T-cell (primary cell): ENCODE results near the gene ARL6IP6. TPM values are rescaled to one million over a fixed set of nuclear protein-coding genes. Genes with fewer than 3 reads are reported as not detected.

Source experiments
- ATAC-seq, 4 experiments: fragments of 200-7000 bp in 3 of 4; fragments of 150-1000 bp in 1 of 4; cut with Tn5 transposase; replicated peaks in 1 of 4; 1 replicate in 3 of 4; 2 replicates in 1 of 4; pipeline ENCODE4 v1.10.0; 2021; ENCODE audit warnings: moderate library complexity in 3 of 4, mild to moderate bottlenecking in 2 of 4, moderate number of reproducible peaks in 1 of 4
- CTCF ChIA-PET, 2 donors: fragments of 300-600 bp; sonication (Branson Sonifier 250); formaldehyde crosslinking; loops; one replicate each; lab custom pipeline; 2022; ENCODE audit warnings: antibody characterized with exemption in 2 of 2; lab: Charles Lee
- POLR2A ChIA-PET, 2 donors: fragments of 300-600 bp; sonication (Branson Sonifier 250); formaldehyde crosslinking; loops; one replicate each; lab custom pipeline; 2022; ENCODE audit warnings: antibody characterized with exemption in 2 of 2; lab: Charles Lee
- DNase-seq, 35 experiments: peaks; one replicate each; pipeline versions ENCODE4 v3.0.0 to v3.0.0-alpha.2; 2013 to 2023
- H3K27ac ChIP-seq: one replicate; pipeline ENCODE4 v1.5.1; 2013; ENCODE audit warnings: low read length
- H3K27me3 ChIP-seq, 2 experiments: replicated peaks in 1 of 2; 1 replicate in 1 of 2; 2 replicates in 1 of 2; pipeline versions ENCODE4 v1.6.1 to v1.7.0; 2013; ENCODE audit warnings: low read length in 1 of 2, mixed read lengths in 1 of 2; ENCODE audit not compliant: control insufficient read depth in 2 of 2, insufficient read depth in 2 of 2; ENCODE audit errors: extremely low read depth in 1 of 2
- H3K36me3 ChIP-seq, 2 donors: 1 replicate in 1 of 2; 2 replicates in 1 of 2; pipeline versions ENCODE4 v1.6.1 to v1.7.0; 2013; ENCODE audit warnings: low read length in 1 of 2; ENCODE audit not compliant: control insufficient read depth in 2 of 2, insufficient read depth in 1 of 2; ENCODE audit errors: extremely low read depth in 1 of 2
- H3K4me1 ChIP-seq, 2 experiments: 1 replicate in 1 of 2; 2 replicates in 1 of 2; pipeline versions ENCODE4 v1.6.1 to v1.7.0; 2013; ENCODE audit warnings: low read length in 2 of 2, mixed read lengths in 1 of 2; ENCODE audit not compliant: insufficient read depth in 2 of 2, control insufficient read depth in 1 of 2; ENCODE audit errors: extremely low read depth in 1 of 2
- H3K4me3 ChIP-seq, 2 donors: 1 replicate in 1 of 2; 2 replicates in 1 of 2; pipeline versions ENCODE4 v1.5.1 to v1.7.0; 2013; ENCODE audit warnings: mild to moderate bottlenecking in 2 of 2, low read length in 1 of 2, moderate library complexity in 1 of 2; ENCODE audit not compliant: control insufficient read depth in 1 of 2; ENCODE audit errors: extremely low read depth in 1 of 2
- H3K9me3 ChIP-seq: 2 replicates; pipeline ENCODE4 v1.7.0; 2013
- H3K27ac Mint-ChIP-seq, 2 donors: one replicate each; pipeline ENCODE4 v1.8.0; 2020 to 2021; ENCODE audit warnings: mild to moderate bottlenecking in 2 of 2, mixed read lengths in 2 of 2
- H3K27me3 Mint-ChIP-seq, 2 donors: one replicate each; pipeline ENCODE4 v1.8.0; 2021 to 2022; ENCODE audit warnings: mixed read lengths in 2 of 2
- H3K36me3 Mint-ChIP-seq: one replicate; pipeline ENCODE4 v1.8.0; 2021; ENCODE audit warnings: mixed read lengths
- H3K4me1 Mint-ChIP-seq, 3 donors: one replicate each; pipeline ENCODE4 v1.8.0; 2020 to 2022; ENCODE audit warnings: mixed read lengths in 3 of 3, mild to moderate bottlenecking in 1 of 3
- H3K4me3 Mint-ChIP-seq, 3 donors: one replicate each; pipeline ENCODE4 v1.8.0; 2020 to 2022; ENCODE audit warnings: mild to moderate bottlenecking in 3 of 3, mixed read lengths in 3 of 3, moderate library complexity in 3 of 3
- H3K9me3 Mint-ChIP-seq, 3 donors: one replicate each; pipeline ENCODE4 v1.8.0; 2020 to 2022; ENCODE audit warnings: mixed read lengths in 3 of 3
- WGBS: methylation state at CpG from one replicate; pipeline ENCODE4 v1.1.5; 2013; ENCODE audit warnings: missing lambda C conversion rate; ENCODE audit not compliant: insufficient coverage; 5-methylcytosine and 5-hydroxymethylcytosine counted together
- total RNA-seq, 35 experiments: library from RNA in 6 of 35; stranded (reverse) in 6 of 35; fragments of 120-200 nt in 1 of 35; gene quantifications; one replicate each; pipeline versions ENCODE4 v1.2.1 to v1.2.4 and lab custom pipeline; 2013 to 2026

Gene ARL6IP6
- total RNA-seq, 5 donors from 2014 or later (not counting 1 experiment from before 2014, with no cell fraction given) = 13.2 to 17.6 (median 15.7) TPM

GRCh38 chr2:152686321-152686720 is 32.1 kb upstream of the ARL6IP6 start:
- peaks cover 43 to 55% (median 54%) of the 10 kb centered on the region in 3 donors for H3K4me1 Mint-ChIP-seq
- no peak overlapping the region for H3K4me3 ChIP-seq
- H3K9me3 ChIP-seq = no peaks in the 10 kb centered on the region
- ChIA-PET CTCF (interaction anchor here (0.7 to 0.9 kb wide), 2 partner anchors 30 to 61 kb away, joined by 3 read pairs; no protein-coding TSS in a partner anchor), POLR2A (interaction anchor here in 1 of 2 donors (0.6 to 0.7 kb wide), 2 partner anchors 14 to 1276 kb away, joined by 3 to 4 read pairs; no protein-coding TSS in a partner anchor)
- H3K9me3 Mint-ChIP-seq = no peaks in the 10 kb centered on the region
- H3K27me3 Mint-ChIP-seq = no peaks in the 10 kb centered on the region
- peaks cover 4 to 8% of the 10 kb centered on the region in 2 donors for H3K36me3 ChIP-seq
- no peak overlapping the region for H3K4me3 Mint-ChIP-seq
- ATAC-seq = no peak
- no peaks in the 10 kb centered on the region for H3K4me1 ChIP-seq
- no peak overlapping the region for H3K27ac Mint-ChIP-seq
- peaks cover 28% of the 10 kb centered on the region for H3K36me3 Mint-ChIP-seq
- H3K27me3 ChIP-seq = no peaks in the 10 kb centered on the region
- no peak for DNase-seq
- H3K27ac ChIP-seq = no peak overlapping the region

DNA sequence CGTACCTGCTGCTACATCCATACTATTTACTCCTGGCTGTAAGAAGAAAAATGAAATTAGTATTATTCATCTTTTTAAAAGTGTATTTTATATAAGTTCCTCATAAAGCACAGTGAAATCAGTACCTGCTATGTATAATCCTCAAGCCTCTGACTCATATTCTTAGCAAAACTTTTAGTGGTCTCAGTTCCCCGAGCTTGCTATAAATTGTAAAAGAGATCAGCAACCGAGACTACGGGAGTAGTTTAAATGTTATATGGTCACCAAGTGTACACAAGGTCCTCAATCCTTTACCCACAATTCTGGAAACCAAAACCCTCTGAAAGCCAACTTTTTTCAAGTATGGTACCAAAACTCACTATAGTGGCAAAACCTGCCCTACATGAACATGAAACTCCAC is 25.4 kb upstream of the ARL6IP6 start:
- ChIA-PET POLR2A (interaction anchor here in 1 of 2 donors (0.6 kb wide), 1 partner anchor 29 kb away, joined by 4 read pairs; no protein-coding TSS in a partner anchor), CTCF (interaction anchor here (0.9 to 1.6 kb wide), 2 partner anchors 20 to 24 kb away, joined by 4 to 9 read pairs; partner anchors contain the start of gene PRPF40A (in 1 of the 2))
- Histone ChIP-seq H3K27me3 (no peaks in the 10 kb centered on the region), H3K9me3 (no peaks in the 10 kb centered on the region), H3K27ac (peak overlapping the region; percentile 52), H3K4me1 (peaks cover 2 to 4% of the 10 kb centered on the region in 2 experiments), H3K4me3 (no peak overlapping the region), H3K36me3 (peaks cover 0 to 19% of the 10 kb centered on the region in 2 donors)
- Mint-ChIP-seq H3K4me3 (no peak overlapping the region), H3K36me3 (peaks cover 21% of the 10 kb centered on the region), H3K27ac (peak overlapping the region in 1 of 2 donors; percentile 96), H3K27me3 (no peaks in the 10 kb centered on the region), H3K9me3 (no peaks in the 10 kb centered on the region), H3K4me1 (peaks cover 35 to 52% (median 50%) of the 10 kb centered on the region in 3 donors)
- ATAC-seq (no peak), DNase-seq (no peak)
- WGBS = no CpG with 5 or more reads among the region's 4 CpGs

DNA sequence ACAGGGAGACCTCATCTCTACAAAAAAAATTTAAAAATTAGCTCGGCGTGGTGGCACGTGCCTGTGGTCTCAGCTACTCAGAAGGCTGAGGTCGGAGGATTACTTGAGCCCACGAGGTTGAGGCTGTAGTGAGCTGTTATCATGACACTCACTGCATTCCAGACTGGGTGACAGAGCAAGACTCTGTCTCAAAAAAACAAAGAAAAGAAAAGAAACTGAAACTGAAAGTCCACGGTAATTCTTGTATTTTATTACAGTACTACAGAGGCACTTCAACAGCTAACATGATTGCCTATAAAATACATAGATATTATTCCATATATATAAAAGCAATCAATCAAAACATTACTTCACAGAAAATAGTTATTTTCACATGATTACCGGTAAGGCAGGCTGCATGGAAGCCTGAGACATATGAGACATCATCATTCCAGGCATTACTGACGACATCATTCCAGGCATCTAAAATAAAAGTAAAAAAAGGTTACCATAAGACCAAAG is 24.2 kb upstream of the ARL6IP6 start:
- ChIA-PET CTCF (interaction anchor here (0.9 to 1.6 kb wide), 3 partner anchors 19 to 513 kb away, joined by 3 to 9 read pairs (median 4); partner anchors contain the start of gene PRPF40A (in 1 of the 2)), POLR2A (interaction anchor here in 1 of 2 donors (0.8 to 1.8 kb wide), 2 partner anchors 19 to 22 kb away, joined by 3 to 8 read pairs; partner anchors contain the start of gene PRPF40A)
- Mint-ChIP-seq H3K9me3 (no peaks in the 10 kb centered on the region), H3K4me1 (peaks cover 35 to 57% (median 50%) of the 10 kb centered on the region in 3 donors), H3K36me3 (peaks cover 19% of the 10 kb centered on the region), H3K27me3 (no peaks in the 10 kb centered on the region), H3K4me3 (peak overlapping the region; percentile 67 to 80 (median 76)), H3K27ac (peak overlapping the region; percentile 90 to 96)
- Histone ChIP-seq H3K4me3 (peak overlapping the region in 1 of 2 donors; percentile 20), H3K27ac (peak overlapping the region; percentile 52), H3K4me1 (peaks cover 2 to 4% of the 10 kb centered on the region in 2 experiments), H3K27me3 (no peaks in the 10 kb centered on the region), H3K9me3 (no peaks in the 10 kb centered on the region), H3K36me3 (peaks cover 0 to 19% of the 10 kb centered on the region in 2 donors)
- peak; percentile 62 to 74 (median 70) for ATAC-seq
- peak in 15 of 35 experiments; percentile 0 to 49 (median 10) for DNase-seq
- WGBS = 27% methylated on average over 3 of the region's 8 CpGs

DNA sequence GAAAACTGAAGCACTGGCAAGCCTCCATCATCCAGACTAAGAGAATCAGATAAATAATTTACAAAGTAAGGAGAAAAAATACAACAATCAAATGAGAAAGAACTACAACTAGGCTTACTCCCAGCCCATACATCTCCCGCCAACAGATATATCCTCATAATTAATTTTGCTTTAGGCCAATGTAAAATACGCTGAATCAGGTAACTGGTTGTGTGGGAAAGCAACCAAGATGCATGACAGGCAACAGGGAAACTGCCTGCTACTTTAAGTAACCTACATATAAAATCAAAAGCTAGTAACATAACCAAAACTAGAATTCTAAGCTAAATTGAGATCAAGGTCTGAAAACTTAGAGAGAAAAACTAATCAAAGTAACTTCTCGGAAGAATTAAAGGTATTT is 22.7 kb upstream of the ARL6IP6 start:
- CTCF ChIA-PET = interaction anchor here in 1 of 2 donors (1.5 kb wide), 1 partner anchor 21 kb away, joined by 8 read pairs; no protein-coding TSS in a partner anchor
- 100% methylated on average over 1 of the region's 3 CpGs for WGBS
- no peaks in the 10 kb centered on the region for H3K27me3 Mint-ChIP-seq
- peaks cover 0 to 15% of the 10 kb centered on the region in 2 donors for H3K36me3 ChIP-seq
- peak overlapping the region in 1 of 2 donors; percentile 59 for H3K27ac Mint-ChIP-seq
- peaks cover 2 to 4% of the 10 kb centered on the region in 2 experiments for H3K4me1 ChIP-seq
- DNase-seq (no peak), ATAC-seq (no peak)
- peak overlapping the region in 1 of 3 donors; percentile 3 for H3K4me3 Mint-ChIP-seq
- no peak overlapping the region for H3K27ac ChIP-seq
- peaks cover 22% of the 10 kb centered on the region for H3K36me3 Mint-ChIP-seq
- POLR2A ChIA-PET = interaction anchor here in 1 of 2 donors (0.7 kb wide), 1 partner anchor 21 kb away, joined by 4 read pairs; the partner anchor contains the start of gene PRPF40A
- no peaks in the 10 kb centered on the region for H3K9me3 ChIP-seq
- H3K4me3 ChIP-seq = no peak overlapping the region
- H3K4me1 Mint-ChIP-seq = peaks cover 46 to 65% (median 56%) of the 10 kb centered on the region in 3 donors
- H3K27me3 ChIP-seq = no peaks in the 10 kb centered on the region
- no peaks in the 10 kb centered on the region for H3K9me3 Mint-ChIP-seq

DNA sequence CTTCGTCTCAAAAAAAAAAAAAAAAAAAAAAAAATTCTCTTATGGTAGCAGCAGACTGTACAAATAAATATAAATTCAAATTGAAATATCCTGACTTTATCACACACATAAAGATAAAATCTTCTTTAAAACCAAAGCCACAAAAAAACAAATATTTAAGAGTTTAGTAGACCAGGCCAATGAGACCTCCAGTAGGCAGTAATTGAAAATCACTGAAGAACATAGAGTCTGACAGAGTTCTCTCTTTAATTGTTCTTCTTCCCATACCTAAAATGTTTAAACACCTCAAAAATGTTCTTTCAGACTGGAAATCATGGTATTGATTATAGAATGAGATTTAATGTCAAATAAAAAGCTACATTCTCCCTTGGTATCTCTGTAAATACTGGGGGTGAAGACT is 21.9 kb upstream of the ARL6IP6 start:
- Mint-ChIP-seq H3K36me3 (peaks cover 24% of the 10 kb centered on the region), H3K9me3 (peaks cover under 1 to 6% (median 5%) of the 10 kb centered on the region in 3 donors), H3K4me3 (no peak overlapping the region), H3K27ac (peak overlapping the region; percentile 24 to 55), H3K27me3 (no peaks in the 10 kb centered on the region), H3K4me1 (peaks cover 43 to 63% (median 57%) of the 10 kb centered on the region in 3 donors)
- ChIA-PET POLR2A (interaction anchor here in 1 of 2 donors (0.7 kb wide), 1 partner anchor 21 kb away, joined by 4 read pairs; the partner anchor contains the start of gene PRPF40A), CTCF (interaction anchor here in 1 of 2 donors (1.0 to 1.5 kb wide), 3 partner anchors 20 to 21 kb away, joined by 3 to 8 read pairs (median 5); partner anchors contain the start of gene PRPF40A)
- Histone ChIP-seq H3K36me3 (peaks cover 0 to 15% of the 10 kb centered on the region in 2 donors), H3K27me3 (no peaks in the 10 kb centered on the region), H3K27ac (no peak overlapping the region), H3K4me1 (peaks cover 2 to 4% of the 10 kb centered on the region in 2 experiments), H3K4me3 (no peak overlapping the region), H3K9me3 (no peaks in the 10 kb centered on the region)
- DNase-seq = no peak
- WGBS = no CpG with 5 or more reads among the region's 1 CpG
- no peak for ATAC-seq

DNA sequence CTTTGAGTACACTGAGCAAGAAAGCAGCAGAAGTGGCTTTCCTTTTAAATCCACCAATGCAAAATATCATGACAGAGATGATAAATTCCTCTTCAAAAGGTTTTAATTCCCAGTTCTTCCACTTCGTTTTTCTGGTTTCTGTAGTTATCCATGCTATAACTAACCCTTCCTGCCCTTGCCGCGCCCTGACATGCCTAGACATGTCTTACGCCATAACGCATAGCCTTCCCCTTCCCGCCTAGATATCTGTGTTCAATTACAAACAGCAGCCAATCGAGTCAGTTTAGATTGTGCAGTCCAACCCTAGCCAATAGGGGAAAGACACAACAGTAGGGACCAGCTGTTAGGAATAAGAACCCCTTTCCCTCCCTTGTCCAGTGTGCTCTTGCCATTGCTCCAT is 17.2 kb upstream of the ARL6IP6 start:
- Mint-ChIP-seq H3K4me3 (no peak overlapping the region), H3K27me3 (no peaks in the 10 kb centered on the region), H3K9me3 (peaks cover 3 to 15% (median 7%) of the 10 kb centered on the region in 3 donors), H3K36me3 (peaks cover 34% of the 10 kb centered on the region), H3K27ac (peak overlapping the region in 1 of 2 donors; percentile 4), H3K4me1 (peaks cover 59 to 77% (median 74%) of the 10 kb centered on the region in 3 donors)
- CTCF ChIA-PET = interaction anchor here in 1 of 2 donors (1.7 kb wide), 1 partner anchor 12 kb away, joined by 3 read pairs; no protein-coding TSS in a partner anchor
- ATAC-seq (no peak), DNase-seq (no peak)
- Histone ChIP-seq H3K27me3 (no peaks in the 10 kb centered on the region), H3K4me3 (no peak overlapping the region), H3K36me3 (peaks cover 0 to 15% of the 10 kb centered on the region in 2 donors), H3K4me1 (peaks cover 0 to 3% of the 10 kb centered on the region in 2 experiments), H3K27ac (no peak overlapping the region), H3K9me3 (no peaks in the 10 kb centered on the region)
- POLR2A ChIA-PET = interaction anchor here in 1 of 2 donors (0.5 kb wide), 1 partner anchor 16 kb away, joined by 7 read pairs; the partner anchor contains the start of gene PRPF40A
- 96% methylated on average over 7 of the region's 7 CpGs for WGBS
